Epithelial cell of esophagus (primary cell): ENCODE data around the gene TIMP3.

Source experiments
- DNase-seq: peaks from one replicate; pipeline ENCODE4 v3.0.0; 2010; ENCODE audit warnings: low read depth
- H3K4me3 ChIP-seq: 2 replicates; pipeline ENCODE4 v1.5.1; 2011; ENCODE audit warnings: mild to moderate bottlenecking, low read length, control low read depth
- CTCF ChIP-seq: IDR thresholded peaks from 2 replicates; pipeline ENCODE4 v1.5.1; 2011; ENCODE audit warnings: low read depth, mild to moderate bottlenecking, low read length, control low read depth, inconsistent platforms; ENCODE audit not compliant: insufficient read depth; ENCODE audit errors: missing control alignments

TIMP3 gene

GRCh38 chr22:32823024-32823730 lies 21.7 kb downstream of the TIMP3 start:
- H3K4me3 ChIP-seq, result no peak overlapping the region
- peak; percentile 58 for TF ChIP-seq CTCF
- DNase-seq, result peak; percentile 61

DNA sequence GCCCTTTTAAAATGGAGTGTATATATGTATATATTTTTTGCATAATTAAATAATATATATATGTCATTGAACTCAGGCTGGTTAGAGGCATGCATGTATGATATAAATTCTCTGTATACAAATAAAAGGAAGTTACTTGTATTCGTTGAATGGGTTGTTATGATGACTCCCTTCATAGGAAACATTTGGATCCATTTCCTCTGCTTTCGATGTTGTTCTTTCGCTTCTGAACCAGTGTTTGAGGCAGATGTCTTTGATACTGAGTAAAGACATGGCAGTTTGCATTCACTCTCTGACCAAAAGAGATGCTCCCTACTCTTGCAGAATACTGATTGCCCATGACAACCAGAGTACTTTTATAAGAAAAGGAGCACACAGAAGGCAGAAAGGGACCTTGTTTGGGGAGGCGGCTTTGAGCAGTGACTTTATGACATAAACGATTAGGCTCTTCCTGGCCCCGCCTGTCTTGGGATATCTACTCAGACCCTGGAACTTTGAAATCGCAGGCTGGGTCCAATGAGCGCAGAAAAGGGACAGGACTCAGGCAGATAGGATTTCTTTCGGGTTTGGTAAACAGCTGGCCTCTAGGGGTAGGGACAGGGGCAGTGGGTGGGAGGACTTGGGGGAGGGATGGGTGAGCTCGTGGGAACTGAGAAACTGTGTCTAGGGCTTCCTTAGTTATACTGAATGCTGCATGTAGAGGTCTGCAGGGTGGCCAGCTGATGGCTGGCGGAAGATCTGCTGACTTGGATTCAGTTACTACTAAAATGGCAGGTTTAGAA lies 23.2 kb downstream of the TIMP3 start:
- TF ChIP-seq CTCF, result no peak
- no peak overlapping the region for H3K4me3 ChIP-seq
- DNase-seq, result no peak

GRCh38 chr22:32826537-32826936 lies 25.0 kb downstream of the TIMP3 start:
- no peak overlapping the region for H3K4me3 ChIP-seq
- no peak for TF ChIP-seq CTCF
- no peak for DNase-seq

DNA sequence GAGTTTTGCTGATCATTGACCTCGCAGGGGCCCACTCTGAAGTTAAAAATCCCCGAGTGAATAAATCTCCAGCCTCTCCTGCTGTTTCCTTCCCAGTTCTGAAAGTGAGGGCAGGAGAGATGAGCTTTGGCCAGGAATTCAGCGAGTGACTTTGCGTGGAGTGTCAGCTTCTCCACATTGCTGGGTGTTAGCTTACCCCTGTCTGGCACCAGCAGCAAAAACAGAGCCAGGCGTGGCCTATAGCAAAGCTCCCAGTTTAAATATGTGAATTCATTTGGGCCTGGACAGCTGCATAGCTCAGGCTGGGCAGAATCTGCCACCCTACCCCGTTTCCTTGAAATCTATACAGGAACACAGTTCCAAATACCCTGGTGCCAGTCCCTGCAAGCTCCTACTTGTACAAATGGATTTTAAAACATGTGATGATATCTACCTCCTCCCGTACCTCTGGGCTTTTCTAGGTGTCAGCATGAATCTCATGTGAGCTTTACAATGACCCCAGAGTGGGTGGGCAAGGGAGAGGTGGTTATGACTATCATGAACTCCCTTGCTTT lies 25.6 kb downstream of the TIMP3 start:
- H3K4me3 ChIP-seq, result no peak overlapping the region
- TF ChIP-seq CTCF, result no peak
- DNase-seq, result peak; percentile 57

DNA sequence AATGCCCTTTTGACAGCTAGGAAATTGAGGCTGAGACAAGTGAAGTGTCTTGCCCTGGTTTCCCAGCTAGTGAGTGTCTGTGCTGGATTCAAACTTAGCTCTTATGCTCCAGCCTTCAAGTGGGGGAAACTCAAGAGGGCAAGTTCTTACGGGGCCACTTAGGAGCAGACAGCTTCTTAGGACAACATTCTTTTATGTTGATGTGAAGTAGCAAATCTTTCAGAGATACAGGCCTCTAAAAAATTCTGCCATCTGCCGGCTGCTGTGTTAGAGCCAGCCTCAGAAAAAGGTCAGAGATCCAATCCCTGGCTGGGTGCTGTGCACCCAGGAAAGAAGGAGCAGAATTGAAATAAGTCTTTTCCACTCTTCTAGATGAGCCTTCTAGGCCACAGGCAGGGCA lies 26.6 kb downstream of the TIMP3 start:
- H3K4me3 ChIP-seq, result no peak overlapping the region
- no peak for DNase-seq
- peak; percentile 25 for TF ChIP-seq CTCF

DNA sequence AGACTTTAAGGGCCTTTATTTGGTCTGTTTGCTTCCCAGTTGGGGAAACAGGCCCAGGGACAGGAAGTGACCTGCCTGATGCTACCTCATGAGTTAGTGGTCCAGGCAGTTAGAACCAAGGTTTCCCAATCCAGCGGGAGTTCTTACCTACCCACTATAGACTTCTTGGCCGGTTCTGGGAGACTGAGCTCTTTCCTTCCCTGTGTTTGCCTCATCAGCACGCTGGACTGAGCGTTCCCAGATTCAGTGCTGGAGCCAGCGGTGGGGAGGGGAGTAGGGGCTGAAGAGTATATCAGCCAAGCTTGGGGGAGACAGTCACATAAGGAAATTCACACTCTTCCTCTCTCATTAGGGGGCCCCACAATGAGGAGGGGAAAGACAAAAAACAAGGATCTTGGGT lies 27.1 kb downstream of the TIMP3 start:
- TF ChIP-seq CTCF, result no peak
- no peak for DNase-seq
- H3K4me3 ChIP-seq, result no peak overlapping the region
